ENCODE measurements around the gene TMPRSS5.
"Not testable (repeated sequence)": the region's sequence is repeated elsewhere in the genome, so short reads cannot be mapped to it uniquely, and the experiment has no call there.

Gene TMPRSS5

GRCh38 chr11:113721462-113722066, 15.5 kb upstream of the TMPRSS5 start:
- DNase-seq (ENCODE audit: low read depth) = no peak
- no peak overlapping the region for H3K4me3 ChIP-seq (ENCODE audit: low read depth, low read length)
- TF ChIP-seq CTCF (IDR thresholded peaks at IDR 0.05; ENCODE audit: low read depth, low read length, missing control alignments) = no peak

GRCh38 chr11:113720478-113720877, 14.4 kb upstream of the TMPRSS5 start:
- H3K4me3 ChIP-seq (ENCODE audit: low read depth, low read length); DNase-seq (ENCODE audit: low read depth): not testable (repeated sequence)

- TF ChIP-seq CTCF (IDR thresholded peaks at IDR 0.05; ENCODE audit: low read depth, low read length, missing control alignments) = no peak
- no peak overlapping the region for H3K4me3 ChIP-seq (ENCODE audit: low read depth, low read length)
- no peak for DNase-seq (ENCODE audit: low read depth)
Measured at GRCh38 chr11:113715882-113716625, 9.9 kb upstream of the TMPRSS5 start.

- H3K4me3 ChIP-seq (ENCODE audit: low read depth, low read length) = no peak overlapping the region
- TF ChIP-seq CTCF (IDR thresholded peaks at IDR 0.05; ENCODE audit: low read depth, low read length, missing control alignments) = no peak
- no peak for DNase-seq (ENCODE audit: low read depth)
Measured at GRCh38 chr11:113715273-113715672, 9.2 kb upstream of the TMPRSS5 start.

- no peak for DNase-seq (ENCODE audit: low read depth)
- no peak for TF ChIP-seq CTCF (IDR thresholded peaks at IDR 0.05; ENCODE audit: low read depth, low read length, missing control alignments)
- H3K4me3 ChIP-seq (ENCODE audit: low read depth, low read length) = no peak overlapping the region
Measured at GRCh38 chr11:113710989-113711388, 4.9 kb upstream of the TMPRSS5 start.

- DNase-seq (ENCODE audit: low read depth); H3K4me3 ChIP-seq (ENCODE audit: low read depth, low read length): not testable (repeated sequence)
Measured at GRCh38 chr11:113703551-113703950, 2.6 kb downstream of the TMPRSS5 start.

GRCh38 chr11:113701491-113701890, 4.6 kb downstream of the TMPRSS5 start:
- H3K4me3 ChIP-seq (ENCODE audit: low read depth, low read length) = no peak overlapping the region
- DNase-seq (ENCODE audit: low read depth) = no peak
- TF ChIP-seq CTCF (IDR thresholded peaks at IDR 0.05; ENCODE audit: low read depth, low read length, missing control alignments) = no peak

- no peak for TF ChIP-seq CTCF (IDR thresholded peaks at IDR 0.05; ENCODE audit: low read depth, low read length, missing control alignments)
- no peak overlapping the region for H3K4me3 ChIP-seq (ENCODE audit: low read depth, low read length)
- DNase-seq (ENCODE audit: low read depth) = no peak
Measured at GRCh38 chr11:113698515-113698914, 7.6 kb downstream of the TMPRSS5 start.

Data from GM12864 (cell line).